HepG2 (cell line): ENCODE measurements around the gene DOP1B. TPM values are rescaled to one million over a fixed set of nuclear protein-coding genes. Genes with fewer than 3 reads are reported as not detected.

Source experiments
- ATAC-seq: fragments of 200-7000 bp; cut with Tn5 transposase; 3 replicates; pipeline ENCODE4 v1.9.1; 2020; ENCODE audit warnings: mild to moderate bottlenecking, moderate library complexity
- BruUV-seq: library from RNA; stranded (reverse); fragments of 400-500 nt; replicated peaks from 2 replicates; lab custom pipeline; 2021; lab: Mats Ljungman, UMichigan
- CTCF ChIA-PET: fragments of 300-600 bp; formaldehyde crosslinking; extraction: SDS; loops from one replicate; lab custom pipeline; 2021; ENCODE audit warnings: low total read pairs, inconsistent platforms, low intra/inter-chr PET ratio; lab: Yijun Ruan, JAX
- POLR2A ChIA-PET: fragments of 350-600 bp; sonication (Branson Sonifier 250); formaldehyde crosslinking; loops from one replicate; lab custom pipeline; 2020; ENCODE audit warnings: antibody characterized with exemption, inconsistent platforms; lab: Yijun Ruan, JAX
- DNase-seq: peaks from one replicate; pipeline ENCODE4 v3.0.0-alpha.2; 2015; ENCODE audit warnings: low spot score
- FAIRE-seq: peaks from 3 replicates; lab custom pipeline; 2011; peaks lifted over from hg19 to GRCh38; lab: Jason Lieb, UNC
- H2AFZ ChIP-seq: one replicate; pipeline ENCODE4 v1.6.1; 2011; ENCODE audit warnings: low read length, inconsistent platforms
- H3K27ac ChIP-seq: fragments of 300-600 bp; 3 replicates; pipeline ENCODE4 v1.8.0; 2011; ENCODE audit warnings: mixed run types, mild to moderate bottlenecking, mixed read lengths, low read length, inconsistent platforms; ENCODE audit not compliant: insufficient read depth; ENCODE audit errors: extremely low read length
- H3K27me3 ChIP-seq, 2 experiments: fragments of 200-600 bp in 1 of 2; 2 replicates in 1 of 2; 3 replicates in 1 of 2; pipeline versions ENCODE4 v1.6.0 to v1.8.0; 2011; ENCODE audit warnings: low read length in 2 of 2, mild to moderate bottlenecking in 2 of 2, moderate library complexity in 2 of 2, inconsistent platforms in 1 of 2; ENCODE audit not compliant: insufficient read depth in 2 of 2, control insufficient read depth in 1 of 2
- H3K36me3 ChIP-seq, 2 experiments: fragments of 200-600 bp in 1 of 2; replicated peaks in 1 of 2; 2 replicates in 1 of 2; 3 replicates in 1 of 2; pipeline versions ENCODE4 v1.5.1 to v1.8.0; 2011; ENCODE audit warnings: low read length in 2 of 2, inconsistent platforms in 1 of 2; ENCODE audit not compliant: insufficient read depth in 2 of 2, control insufficient read depth in 1 of 2
- H3K4me1 ChIP-seq: 2 replicates; pipeline ENCODE4 v1.5.1; 2012; ENCODE audit warnings: low read length, inconsistent platforms; ENCODE audit not compliant: insufficient read depth
- H3K4me2 ChIP-seq: 2 replicates; pipeline ENCODE4 v1.6.0; 2011; ENCODE audit warnings: low read depth, low read length, inconsistent platforms
- H3K4me3 ChIP-seq, 3 experiments: fragments of 200-600 bp in 1 of 3; sonication (generic), shearing (Covaris generic) in 1 of 3; replicated peaks in 1 of 3; 2 replicates each; pipeline ENCODE4 v1.5.1; 2011 to 2016; ENCODE audit warnings: low read length in 3 of 3, inconsistent platforms in 2 of 3, low read depth in 2 of 3, mild to moderate bottlenecking in 2 of 3, control low read depth in 1 of 3, mixed read lengths in 1 of 3; ENCODE audit not compliant: insufficient read depth in 1 of 3
- H3K79me2 ChIP-seq: one replicate; pipeline ENCODE4 v1.6.1; 2011; ENCODE audit warnings: low read length, inconsistent platforms; ENCODE audit not compliant: insufficient read depth
- H3K9ac ChIP-seq: 2 replicates; pipeline ENCODE4 v1.6.0; 2011; ENCODE audit warnings: mild to moderate bottlenecking, low read depth, low read length, inconsistent platforms; ENCODE audit not compliant: insufficient read depth
- H3K9me3 ChIP-seq: 2 replicates; pipeline ENCODE4 v1.5.1; 2012; ENCODE audit warnings: mild to moderate bottlenecking, low read length
- H4K20me1 ChIP-seq: 2 replicates; pipeline ENCODE4 v1.6.0; 2011; ENCODE audit warnings: inconsistent platforms, mild to moderate bottlenecking, low read length, moderate library complexity; ENCODE audit not compliant: insufficient read depth
- ATAD3A ChIP-seq: sonication (generic); formaldehyde crosslinking; IDR thresholded peaks from 2 replicates; pipeline ENCODE4 v1.4.0; 2020; ENCODE audit warnings: missing genetic modification reagents
- ATF7-NPFF ChIP-seq: sonication (generic); formaldehyde crosslinking; IDR thresholded peaks from 2 replicates; pipeline ENCODE4 v1.8.1; 2023; ENCODE audit warnings: mild to moderate bottlenecking, low read depth, missing genetic modification reagents, moderate library complexity
- BCL3 ChIP-seq: sonication (generic); formaldehyde crosslinking; IDR thresholded peaks from 2 replicates; pipeline ENCODE4 v1.5.1; 2020; ENCODE audit warnings: mild to moderate bottlenecking, missing genetic modification reagents, moderate library complexity
- MATR3 ChIP-seq: sonication (generic); formaldehyde crosslinking; IDR thresholded peaks from 2 replicates; pipeline ENCODE4 v1.4.0; 2020; ENCODE audit warnings: missing genetic modification reagents
- SYNCRIP ChIP-seq: fragments of 200-400 bp; formaldehyde crosslinking; IDR thresholded peaks from 2 replicates; pipeline ENCODE4 v1.6.1; 2018; ENCODE audit warnings: mild to moderate bottlenecking, low read depth, low read length; ENCODE audit not compliant: insufficient read depth
- ZBTB42 ChIP-seq: sonication (generic); formaldehyde crosslinking; IDR thresholded peaks from 2 replicates; pipeline ENCODE4 v1.5.0; 2020; ENCODE audit warnings: mild to moderate bottlenecking, missing genetic modification reagents
- ZNF513 ChIP-seq: sonication (generic); formaldehyde crosslinking; conservative IDR thresholded peaks from 2 replicates; pipeline ENCODE4 v1.5.0; 2020; ENCODE audit warnings: missing genetic modification reagents
- ZNF781 ChIP-seq: sonication (generic); formaldehyde crosslinking; IDR thresholded peaks from 2 replicates; pipeline ENCODE4 v1.5.1; 2020; ENCODE audit warnings: borderline replicate concordance, mild to moderate bottlenecking, missing genetic modification reagents; ENCODE audit errors: not compliant biosample characterization
- WGBS: methylation state at CpG from one replicate; pipeline ENCODE4 v1.1.6; 2017; ENCODE audit warnings: low lambda C conversion rate; 5-methylcytosine and 5-hydroxymethylcytosine counted together
- in situ Hi-C: cut with HindIII; loops from 2 replicates; pipeline ENCODE4 v1.10.0; 2017; ENCODE audit warnings: low pct_unique_long_range_greater_than_20kb; ENCODE audit not compliant: extremely low pct_ligation_motif_present
- intact Hi-C: fragments of 100-400 bp; cut with micrococcal nuclease; formaldehyde crosslinking; loops from one replicate; pipeline ENCODE4 v1.10.0; 2022; ENCODE audit not compliant: unreplicated experiment
- polyA plus RNA-seq, 8 experiments: library from polyadenylated mRNA; depleted of rRNA in 3 of 8; stranded (reverse) in 7 of 8; unstranded in 1 of 8; fragments of >200 nt; fragmentation: Illumina TruSeq in 4 of 8; extraction: Trizol in 4 of 8; gene quantifications; 2 replicates each; pipeline versions ENCODE4 v1.2.1 to v1.2.3, GENCODE V29; 2011 to 2016; ENCODE audit warnings: low read depth in 4 of 8, missing spikeins in 1 of 8, mixed read lengths in 1 of 8; ENCODE audit not compliant: insufficient read depth in 1 of 8
- total RNA-seq, 5 experiments: library from RNA; depleted of rRNA; stranded (reverse); fragments of >200 nt; fragmentation: Illumina TruSeq; extraction: Trizol; gene quantifications; 2 replicates each; pipeline ENCODE4 v1.2.3, GENCODE V29; 2016; ENCODE audit warnings: low read depth in 1 of 5
- TF ChIP-seq, protein P1 (sequence below): sonication (generic); formaldehyde crosslinking; IDR thresholded peaks from 2 replicates; pipeline ENCODE4 v1.4.0; 2020; ENCODE audit warnings: missing genetic modification reagents

The DOP1B gene
- total and polyA plus RNA-seq, 2 of the 13 experiments (the other 11 are each of a cell fraction or from before 2014, with no cell fraction given) = 2.8 to 3.2 TPM

DNA sequence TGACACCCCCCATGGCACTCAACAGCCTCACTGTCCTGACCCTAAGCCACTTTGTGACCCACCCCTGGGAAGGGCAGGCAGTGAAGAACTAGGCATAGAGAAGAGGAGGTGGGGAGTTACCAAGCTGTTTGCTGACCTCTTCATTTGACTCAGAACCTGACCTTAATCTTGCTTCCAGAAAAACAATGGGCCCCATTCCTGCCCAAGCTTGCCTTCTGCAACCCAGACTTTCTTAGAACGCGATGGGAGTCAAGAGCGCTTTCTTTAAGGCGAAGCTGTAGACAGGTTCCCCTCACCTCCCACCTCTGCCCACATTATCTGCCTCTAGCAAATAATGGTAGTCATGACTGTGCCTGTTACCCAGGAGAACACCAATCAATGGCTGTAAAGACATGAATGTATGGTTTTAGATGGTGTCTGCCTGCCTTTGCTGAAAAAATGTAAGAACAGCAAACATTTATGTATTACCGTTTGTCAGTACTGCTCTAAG, 30.0 kb upstream of the DOP1B start:
- Histone ChIP-seq H3K27me3 (peaks cover 1 to 22% of the 10 kb centered on the region in 2 experiments; a peak in 2 of 5 replicates), H2AFZ (no peak overlapping the region), H4K20me1 (no peaks in the 10 kb centered on the region), H3K4me2 (no peak overlapping the region), H3K4me1 (0 out of 2 replicates have a peak, but pooled peaks cover 5% of the 10 kb centered on the region), H3K9ac (no peak overlapping the region), H3K9me3 (no peaks in the 10 kb centered on the region), H3K27ac (no peak overlapping the region), H3K36me3 (no peaks in the 10 kb centered on the region), H3K79me2 (no peaks in the 10 kb centered on the region), H3K4me3 (no peak overlapping the region)
- no TSS peak for BruUV-seq
- ChIA-PET POLR2A (no interaction called here), CTCF (no interaction called here)
- ATAC-seq = no peak
- intact Hi-C loops (no loop called here), in situ Hi-C loops (no loop called here)
- TF ChIP-seq SYNCRIP (no peak), ATF7-NPFF (CRISPR knock-in tag) (no peak), ZNF781 (CRISPR knock-in tag) (no peak), ZBTB42 (no peak), ZNF513 (CRISPR knock-in tag) (no peak), BCL3 (no peak), ATAD3A (CRISPR knock-in tag) (no peak), MATR3 (CRISPR knock-in tag) (no peak)
- TF ChIP-seq, protein P1, sequence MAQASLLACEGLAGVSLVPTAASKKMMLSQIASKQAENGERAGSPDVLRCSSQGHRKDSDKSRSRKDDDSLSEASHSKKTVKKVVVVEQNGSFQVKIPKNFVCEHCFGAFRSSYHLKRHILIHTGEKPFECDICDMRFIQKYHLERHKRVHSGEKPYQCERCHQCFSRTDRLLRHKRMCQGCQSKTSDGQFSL (CRISPR knock-in tag) = no peak
- 84% methylated on average over 5 of the region's 5 CpGs for WGBS
- DNase-seq = no peak
- FAIRE-seq = no peak
